Sigmoid colon (tissue), 4 donors: ENCODE results near the gene RNF4.

Experiments
- CTCF ChIP-seq, 4 experiments: fragments of 450-650 bp in 3 of 4; fragments of 200-600 bp in 1 of 4; IDR thresholded peaks; one replicate each; pipeline ENCODE4 v1.5.1; 2016 to 2019; ENCODE audit warnings: antibody characterized with exemption in 4 of 4, mild to moderate bottlenecking in 3 of 4, moderate library complexity in 2 of 4
- POLR2A ChIP-seq, 2 donors: fragments of 450-650 bp; IDR thresholded peaks; one replicate each; pipeline ENCODE4 v1.6.1; 2016; ENCODE audit warnings: antibody characterized with exemption in 2 of 2, mild to moderate bottlenecking in 2 of 2, moderate library complexity in 2 of 2
- POLR2AphosphoS5 ChIP-seq, 4 donors: sonication (generic); formaldehyde crosslinking; IDR thresholded peaks; one replicate each; pipeline ENCODE4 v1.6.1; 2017; ENCODE audit warnings: antibody characterized with exemption in 4 of 4

DNA sequence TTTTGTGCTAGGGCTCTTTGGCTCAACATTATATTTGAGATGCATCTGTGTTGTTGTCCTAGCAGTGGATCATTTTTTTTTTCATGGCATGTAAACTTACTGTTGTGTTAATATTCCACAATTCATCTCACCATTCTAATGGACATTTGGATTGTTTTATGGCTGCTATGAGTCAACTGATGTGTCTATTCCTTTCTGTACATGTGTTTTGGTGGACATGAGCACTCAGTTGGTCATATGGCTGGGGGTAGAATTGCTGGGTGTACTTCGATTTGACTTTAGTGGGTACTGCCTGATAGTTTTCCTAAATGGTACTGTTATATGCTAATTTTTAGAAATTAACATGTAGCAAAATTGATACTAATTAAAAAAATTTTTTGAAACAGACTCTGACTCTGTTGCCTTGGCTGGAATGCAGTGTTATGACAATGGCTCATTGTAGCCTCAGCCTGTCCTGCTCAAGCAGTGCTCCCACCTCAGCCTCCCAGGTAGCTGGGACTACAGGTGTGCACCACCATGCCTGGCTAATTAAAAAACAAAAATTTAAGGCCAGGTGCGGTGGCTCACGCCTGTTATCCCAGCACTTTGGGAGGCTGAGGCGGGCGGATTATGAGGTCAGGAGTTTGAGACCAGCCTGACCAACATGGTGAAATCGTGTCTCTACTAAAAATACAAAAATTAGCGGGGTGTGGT is 76.6 kb downstream of the RNF4 start:
- TF ChIP-seq CTCF (IDR thresholded peaks at IDR 0.05), result no peak
- TF ChIP-seq POLR2A (IDR thresholded peaks at IDR 0.05), result no peak
- no peak for TF ChIP-seq POLR2AphosphoS5 (IDR thresholded peaks at IDR 0.05)
